Airway epithelial cell (primary cell): ENCODE results near the gene PCDHA8. TPM values are rescaled to one million over a fixed set of nuclear protein-coding genes. Genes with fewer than 3 reads are reported as not detected.

Experiments used
- total RNA-seq: library from RNA; depleted of rRNA; stranded (reverse); fragments of >200 nt; gene quantifications from 2 replicates; pipeline ENCODE4 v1.2.3, GENCODE V29; 2015

The PCDHA8 gene
- total RNA-seq, 1 donor from 2014 or later = not detected

Other genes with a start within 250 kb of the PCDHA8 start
- 0.35 TPM in 1 of 2 replicates, not detected in the other for gene CD14, start 208.0 kb upstream of the PCDHA8 start, total RNA-seq
- gene TMCO6, start 201.7 kb upstream of the PCDHA8 start, total RNA-seq = 20.9 and 39.2 TPM in 2 replicates
- 64.0 and 70.0 TPM in 2 replicates for gene NDUFA2, start 193.6 kb upstream of the PCDHA8 start, total RNA-seq
- 74.9 and 77.6 TPM in 2 replicates for gene IK, start 193.4 kb upstream of the PCDHA8 start, total RNA-seq
- 12.9 and 19.2 TPM in 2 replicates for gene WDR55, start 176.3 kb upstream of the PCDHA8 start, total RNA-seq
- gene DND1, start 167.6 kb upstream of the PCDHA8 start, total RNA-seq = 0.28 and 0.35 TPM in 2 replicates
- 83.6 TPM in 2 replicates for gene HARS1, start 149.8 kb upstream of the PCDHA8 start, total RNA-seq
- gene HARS2, start 149.7 kb upstream of the PCDHA8 start, total RNA-seq = 33.1 and 35.0 TPM in 2 replicates
- gene ZMAT2, start 140.7 kb upstream of the PCDHA8 start, total RNA-seq = 33.2 and 34.5 TPM in 2 replicates
- 0.14 TPM in 2 replicates for gene PCDHA1, start 55.0 kb upstream of the PCDHA8 start, total RNA-seq
- not detected in 2 replicates for gene PCDHA2, start 46.3 kb upstream of the PCDHA8 start, total RNA-seq
- not detected in 2 replicates for gene PCDHA3, start 40.1 kb upstream of the PCDHA8 start, total RNA-seq
- gene PCDHA4, start 34.1 kb upstream of the PCDHA8 start, total RNA-seq = 0.23 and 0.42 TPM in 2 replicates
- gene PCDHA5, start 19.6 kb upstream of the PCDHA8 start, total RNA-seq = not detected in 2 replicates
- not detected in 2 replicates for gene PCDHA6, start 13.2 kb upstream of the PCDHA8 start, total RNA-seq
- not detected in 2 replicates for gene PCDHA7, start 6.9 kb upstream of the PCDHA8 start, total RNA-seq
- gene PCDHA9, start 7.2 kb downstream of the PCDHA8 start, total RNA-seq = not detected in 2 replicates
- not detected in 2 replicates for gene PCDHA10, start 14.7 kb downstream of the PCDHA8 start, total RNA-seq
- not detected in 2 replicates for gene PCDHA11, start 27.8 kb downstream of the PCDHA8 start, total RNA-seq
- gene PCDHA12, start 34.1 kb downstream of the PCDHA8 start, total RNA-seq = not detected in 2 replicates
- not detected in 2 replicates for gene PCDHA13, start 40.9 kb downstream of the PCDHA8 start, total RNA-seq
- 0.07 TPM in 1 of 2 replicates, not detected in the other for gene PCDHAC1, start 85.1 kb downstream of the PCDHA8 start, total RNA-seq
- 0.42 and 1.1 TPM in 2 replicates for gene PCDHAC2, start 125.3 kb downstream of the PCDHA8 start, total RNA-seq
- not detected in 2 replicates for gene PCDHB1, start 210.2 kb downstream of the PCDHA8 start, total RNA-seq